OCI-LY1 (cell line): ENCODE data around the gene RNU6-9.

Experiments used
- H2AFZ ChIP-seq: fragments of 200-600 bp; sonication (generic), shearing (Covaris generic); 2 replicates; pipeline ENCODE4 v1.6.0; 2014; ENCODE audit warnings: antibody characterized with exemption, mild to moderate bottlenecking, low read length
- H3F3A ChIP-seq: fragments of 200-600 bp; sonication (generic), shearing (Covaris generic); 2 replicates; pipeline ENCODE4 v1.6.0; 2014; ENCODE audit warnings: mild to moderate bottlenecking, antibody characterized with exemption, low read length, moderate library complexity; ENCODE audit not compliant: insufficient read depth
- H3K27ac ChIP-seq: fragments of 200-600 bp; sonication (generic); 2 replicates; pipeline ENCODE4 v1.5.1; 2014; ENCODE audit warnings: low read length, mixed run types, mild to moderate bottlenecking, low read depth; ENCODE audit not compliant: poor library complexity, severe bottlenecking
- H3K27me3 ChIP-seq: fragments of 200-600 bp; sonication (generic); 2 replicates; pipeline ENCODE4 v1.6.0; 2014; ENCODE audit warnings: antibody characterized with exemption, mild to moderate bottlenecking, low read length, moderate library complexity; ENCODE audit not compliant: insufficient read depth
- H3K36me3 ChIP-seq: fragments of 200-600 bp; sonication (generic); 2 replicates; pipeline ENCODE4 v1.6.1; 2014; ENCODE audit warnings: mild to moderate bottlenecking, antibody characterized with exemption, low read length, moderate library complexity, mixed read lengths; ENCODE audit not compliant: insufficient read depth
- H3K4me1 ChIP-seq: fragments of 200-600 bp; sonication (generic); 2 replicates; pipeline ENCODE4 v1.5.1; 2014; ENCODE audit warnings: mild to moderate bottlenecking, low read length, moderate library complexity; ENCODE audit not compliant: insufficient read depth, severe bottlenecking
- H3K4me2 ChIP-seq: fragments of 200-600 bp; sonication (generic), shearing (Covaris generic); 2 replicates; pipeline ENCODE4 v1.6.1; 2014; ENCODE audit warnings: low read length
- H3K4me3 ChIP-seq: fragments of 200-600 bp; sonication (generic); 2 replicates; pipeline ENCODE4 v1.5.1; 2014; ENCODE audit warnings: low read length, low read depth, mild to moderate bottlenecking, mixed read lengths; ENCODE audit not compliant: poor library complexity, severe bottlenecking
- H3K79me2 ChIP-seq: fragments of 200-600 bp; shearing (Covaris generic); 2 replicates; pipeline ENCODE4 v1.6.1; 2016; ENCODE audit warnings: mixed run types, low read length, mixed read lengths; ENCODE audit not compliant: insufficient read depth
- H3K9ac ChIP-seq: fragments of 200-600 bp; sonication (generic), shearing (Covaris generic); 2 replicates; pipeline ENCODE4 v1.6.1; 2014; ENCODE audit warnings: mild to moderate bottlenecking, low read length, mixed read lengths
- H3K9me2 ChIP-seq: fragments of 200-600 bp; sonication (generic), shearing (Covaris generic); 2 replicates; pipeline ENCODE4 v1.6.1; 2014; ENCODE audit warnings: low read depth, mild to moderate bottlenecking, low read length, mixed read lengths
- H3K9me3 ChIP-seq: fragments of 200-600 bp; shearing (Covaris generic); 2 replicates; pipeline ENCODE4 v1.6.1; 2014; ENCODE audit warnings: low read length, mixed read lengths
- H4K20me1 ChIP-seq: fragments of 200-600 bp; sonication (generic), shearing (Covaris generic); 2 replicates; pipeline ENCODE4 v1.6.0; 2016; ENCODE audit warnings: mild to moderate bottlenecking, low read length; ENCODE audit not compliant: insufficient read depth
- EZH2 ChIP-seq: fragments of 200-600 bp; sonication (generic), shearing (Covaris generic); IDR thresholded peaks from 2 replicates; pipeline ENCODE4 v1.8.0; 2017; ENCODE audit warnings: borderline replicate concordance, mixed run types, mild to moderate bottlenecking, antibody characterized with exemption, low read length, moderate library complexity, mixed read lengths
- TF ChIP-seq, protein P1 (sequence below): fragments of 200-600 bp; sonication (generic), shearing (Covaris generic); IDR thresholded peaks from 2 replicates; pipeline ENCODE4 v1.5.1; 2017; ENCODE audit warnings: mild to moderate bottlenecking, antibody characterized with exemption, low read length, moderate library complexity, mixed read lengths

The RNU6-9 gene

DNA sequence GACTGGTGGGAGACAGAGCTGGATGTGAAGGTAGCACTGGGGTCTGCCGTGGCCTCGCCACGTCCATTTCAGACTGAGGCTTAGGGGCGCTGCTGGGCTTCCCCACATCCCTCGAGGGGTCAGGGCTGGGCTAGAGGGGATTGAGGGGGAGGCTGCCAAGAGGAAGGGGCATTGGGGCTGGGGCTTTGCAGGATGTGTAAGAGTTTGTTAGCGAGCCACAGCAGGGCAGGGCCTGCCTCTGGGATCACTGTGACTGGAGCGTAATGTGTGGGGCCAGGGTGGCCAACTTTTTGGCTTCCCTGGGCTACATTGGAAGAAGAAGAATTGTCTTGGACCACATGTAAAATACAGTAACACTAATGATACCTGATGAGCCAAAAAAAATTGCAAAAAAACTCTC is 46.6 kb downstream of the RNU6-9 start:
- Histone ChIP-seq H3K27ac (no peak overlapping the region), H3K4me3 (no peak overlapping the region), H3K4me1 (no peaks in the 10 kb centered on the region), H2AFZ (no peak overlapping the region), H3K4me2 (no peak overlapping the region), H3F3A (no peaks in the 10 kb centered on the region), H3K9ac (no peak overlapping the region), H3K27me3 (peaks cover 29% of the 10 kb centered on the region; the same call in 1 of the 2 replicates), H4K20me1 (no peaks in the 10 kb centered on the region), H3K79me2 (no peaks in the 10 kb centered on the region), H3K9me2 (no peaks in the 10 kb centered on the region), H3K9me3 (0 out of 2 replicates have a peak, but pooled peaks cover 2% of the 10 kb centered on the region), H3K36me3 (no peaks in the 10 kb centered on the region)
- TF ChIP-seq EZH2 = no peak
- TF ChIP-seq, protein P1, sequence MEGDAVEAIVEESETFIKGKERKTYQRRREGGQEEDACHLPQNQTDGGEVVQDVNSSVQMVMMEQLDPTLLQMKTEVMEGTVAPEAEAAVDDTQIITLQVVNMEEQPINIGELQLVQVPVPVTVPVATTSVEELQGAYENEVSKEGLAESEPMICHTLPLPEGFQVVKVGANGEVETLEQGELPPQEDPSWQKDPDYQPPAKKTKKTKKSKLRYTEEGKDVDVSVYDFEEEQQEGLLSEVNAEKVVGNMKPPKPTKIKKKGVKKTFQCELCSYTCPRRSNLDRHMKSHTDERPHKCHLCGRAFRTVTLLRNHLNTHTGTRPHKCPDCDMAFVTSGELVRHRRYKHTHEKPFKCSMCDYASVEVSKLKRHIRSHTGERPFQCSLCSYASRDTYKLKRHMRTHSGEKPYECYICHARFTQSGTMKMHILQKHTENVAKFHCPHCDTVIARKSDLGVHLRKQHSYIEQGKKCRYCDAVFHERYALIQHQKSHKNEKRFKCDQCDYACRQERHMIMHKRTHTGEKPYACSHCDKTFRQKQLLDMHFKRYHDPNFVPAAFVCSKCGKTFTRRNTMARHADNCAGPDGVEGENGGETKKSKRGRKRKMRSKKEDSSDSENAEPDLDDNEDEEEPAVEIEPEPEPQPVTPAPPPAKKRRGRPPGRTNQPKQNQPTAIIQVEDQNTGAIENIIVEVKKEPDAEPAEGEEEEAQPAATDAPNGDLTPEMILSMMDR = no peak

DNA sequence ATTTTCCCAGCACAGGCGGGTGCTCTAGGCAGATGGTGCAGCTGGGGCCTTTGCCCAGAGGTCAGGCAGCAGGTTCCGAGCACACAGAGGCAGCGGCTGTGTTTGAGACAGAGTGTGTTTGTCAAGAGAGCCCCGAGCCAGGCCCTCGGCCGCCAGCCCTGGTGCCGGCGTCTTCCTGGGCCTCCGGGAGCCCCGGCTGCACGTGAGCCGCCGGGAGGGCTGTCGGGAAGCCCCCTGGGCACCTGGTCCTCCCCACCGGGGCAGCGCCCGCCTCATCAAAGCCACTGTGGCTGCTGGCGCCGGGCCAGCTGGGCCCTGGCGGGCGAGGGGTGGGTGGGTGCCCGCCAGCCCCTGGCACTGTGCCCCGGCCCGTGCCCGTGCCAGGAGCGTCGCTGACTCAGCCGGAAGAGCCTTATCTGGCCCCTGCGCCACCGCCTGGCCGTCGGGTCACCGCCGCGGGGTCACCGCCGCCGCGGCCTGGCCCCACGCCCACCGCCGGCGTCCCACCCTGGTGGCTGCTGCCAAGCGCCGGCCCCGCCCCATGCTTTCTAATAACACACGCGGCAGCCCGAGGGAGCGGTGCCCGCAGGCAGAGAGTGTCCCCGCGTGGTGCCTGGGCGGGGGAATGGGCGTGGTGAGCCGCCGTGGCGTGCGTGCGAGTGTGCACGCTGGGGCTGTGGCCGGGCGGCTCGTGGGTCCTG is 47.5 kb downstream of the RNU6-9 start:
- no peak overlapping the region for H2AFZ ChIP-seq
- no peaks in the 10 kb centered on the region for H3F3A ChIP-seq
- no peak overlapping the region for H3K4me3 ChIP-seq
- no peaks in the 10 kb centered on the region for H3K36me3 ChIP-seq
- H3K27ac ChIP-seq = no peak overlapping the region
- H3K9me3 ChIP-seq = 0 out of 2 replicates have a peak, but pooled peaks cover 2% of the 10 kb centered on the region
- H3K4me2 ChIP-seq = no peak overlapping the region
- no peaks in the 10 kb centered on the region for H3K79me2 ChIP-seq
- peaks cover 29% of the 10 kb centered on the region; the same call in 1 of the 2 replicates for H3K27me3 ChIP-seq
- no peak overlapping the region for H3K9ac ChIP-seq
- no peaks in the 10 kb centered on the region for H3K9me2 ChIP-seq
- TF ChIP-seq, protein P1 = no peak
- no peak for TF ChIP-seq EZH2
- H4K20me1 ChIP-seq = no peaks in the 10 kb centered on the region
- no peaks in the 10 kb centered on the region for H3K4me1 ChIP-seq

DNA sequence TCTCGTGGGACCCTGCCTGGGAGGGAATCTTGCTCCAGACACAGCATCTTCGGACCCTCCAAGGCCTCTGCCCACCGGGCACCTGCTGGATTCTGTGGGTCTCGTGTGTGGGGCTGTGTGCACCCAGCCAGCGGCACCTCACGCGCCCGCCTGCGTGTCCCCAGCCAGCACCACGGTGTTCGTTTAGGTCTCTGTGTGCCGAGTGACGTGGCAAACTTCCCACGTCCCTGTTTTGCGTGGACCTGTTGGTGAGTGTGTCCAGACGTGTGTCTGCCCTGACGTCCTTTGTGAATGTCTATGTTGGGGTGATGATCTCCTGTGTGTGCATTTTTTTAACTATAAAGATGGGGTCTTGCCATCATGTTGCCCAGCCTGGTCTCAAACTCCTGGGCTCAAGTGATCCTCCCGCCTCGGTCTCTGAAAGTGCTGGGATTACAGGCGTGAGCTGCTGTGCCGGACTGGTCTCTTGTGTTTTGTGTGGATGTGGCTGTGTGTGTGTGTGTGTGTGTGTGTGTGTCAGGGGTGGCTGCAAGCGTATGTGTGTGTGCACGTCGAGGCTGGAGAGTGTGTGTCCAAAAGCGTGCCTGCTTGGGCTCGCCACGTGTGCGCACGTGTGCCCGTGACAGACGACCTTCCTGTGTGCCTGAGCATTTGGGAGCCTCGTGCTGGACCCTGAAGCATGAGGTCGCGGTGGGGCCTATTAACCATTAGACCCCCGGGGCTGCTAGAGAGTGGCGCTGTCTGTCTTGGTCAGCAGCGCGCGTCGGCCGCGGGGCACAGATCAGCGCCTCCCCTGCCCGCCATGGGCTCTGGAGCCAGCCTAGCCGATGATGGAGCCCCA is 48.2 kb downstream of the RNU6-9 start:
- H3K36me3 ChIP-seq = no peaks in the 10 kb centered on the region
- no peaks in the 10 kb centered on the region for H3K4me1 ChIP-seq
- H3F3A ChIP-seq = no peaks in the 10 kb centered on the region
- no peak overlapping the region for H2AFZ ChIP-seq
- no peaks in the 10 kb centered on the region for H3K79me2 ChIP-seq
- 0 out of 2 replicates have a peak, but pooled peaks cover 2% of the 10 kb centered on the region for H3K9me3 ChIP-seq
- no peaks in the 10 kb centered on the region for H3K9me2 ChIP-seq
- TF ChIP-seq, protein P1 = no peak
- TF ChIP-seq EZH2 = no peak
- H3K9ac ChIP-seq = no peak overlapping the region
- no peak overlapping the region for H3K4me2 ChIP-seq
- no peak overlapping the region for H3K4me3 ChIP-seq
- H4K20me1 ChIP-seq = no peaks in the 10 kb centered on the region
- H3K27me3 ChIP-seq = peaks cover 29% of the 10 kb centered on the region; the same call in 1 of the 2 replicates
- no peak overlapping the region for H3K27ac ChIP-seq
